Heart left ventricle (tissue), 16 donors: ENCODE data around the gene IQCF2. TPM values are rescaled to one million over a fixed set of nuclear protein-coding genes. Genes with fewer than 3 reads are reported as not detected.

ENCODE experiments used
- ATAC-seq, 4 donors: fragments of 200-7000 bp; cut with Tn5 transposase; one replicate each; pipeline ENCODE4 v1.9.1; 2020 to 2022; ENCODE audit warnings: moderate library complexity in 4 of 4, mild to moderate bottlenecking in 3 of 4, moderate number of reproducible peaks in 1 of 4
- DNase-seq, 5 donors: peaks; one replicate each; pipeline ENCODE4 v3.0.0-alpha.2; 2020
- H3K27ac ChIP-seq, 12 donors: fragments of 200-600 bp; sonication (generic) in 4 of 12; one replicate each; pipeline versions ENCODE4 v1.5.0 to v1.8.0; 2016 to 2022; ENCODE audit warnings: mild to moderate bottlenecking in 2 of 12
- H3K27me3 ChIP-seq, 9 donors: fragments of 200-600 bp; sonication (generic) in 2 of 9; one replicate each; pipeline versions ENCODE4 v1.5.1 to v1.8.0; 2016 to 2022; ENCODE audit warnings: mild to moderate bottlenecking in 3 of 9
- H3K36me3 ChIP-seq, 9 donors: fragments of 200-600 bp; sonication (generic) in 2 of 9; one replicate each; pipeline versions ENCODE4 v1.5.0 to v1.8.0; 2018 to 2022; ENCODE audit warnings: mild to moderate bottlenecking in 2 of 9
- H3K4me1 ChIP-seq, 12 donors: fragments of 200-600 bp; sonication (generic) in 4 of 12; one replicate each; pipeline versions ENCODE4 v1.5.0 to v1.8.0; 2016 to 2022; ENCODE audit warnings: mild to moderate bottlenecking in 3 of 12
- H3K4me3 ChIP-seq, 12 donors: fragments of 200-600 bp; sonication (generic) in 4 of 12; one replicate each; pipeline versions ENCODE4 v1.5.0 to v1.8.0; 2017 to 2022; ENCODE audit warnings: mild to moderate bottlenecking in 9 of 12, moderate library complexity in 4 of 12
- H3K9me3 ChIP-seq, 12 donors: fragments of 200-600 bp; sonication (generic) in 4 of 12; one replicate each; pipeline versions ENCODE4 v1.5.0 to v1.8.0; 2016 to 2022; ENCODE audit warnings: mild to moderate bottlenecking in 1 of 12
- CTCF ChIP-seq, 12 donors: fragments of 200-600 bp; sonication (generic) in 4 of 12; IDR thresholded peaks; one replicate each; pipeline versions ENCODE4 v1.5.0 to v1.8.0; 2018 to 2022; ENCODE audit warnings: antibody characterized with exemption in 12 of 12, mild to moderate bottlenecking in 5 of 12
- POLR2A ChIP-seq, 2 donors: fragments of 450-650 bp; IDR thresholded peaks; one replicate each; pipeline ENCODE4 v1.6.1; 2017; ENCODE audit warnings: antibody characterized with exemption in 2 of 2, mild to moderate bottlenecking in 2 of 2, moderate library complexity in 2 of 2
- WGBS, 4 donors: extraction: QIAGEN DNeasy Blood & Tissue Kit in 2 of 4; methylation state at CpG; one replicate each; pipeline versions ENCODE4 v1.1.5 to v1.1.7; 2013 to 2018; 5-methylcytosine and 5-hydroxymethylcytosine counted together
- intact Hi-C, 10 donors: fragments of 100-400 bp; cut with DNase I; formaldehyde crosslinking; loops; one replicate each; pipeline versions ENCODE4 v1.11.1 to v1.14.2; 2022
- polyA plus RNA-seq, 2 donors: library from polyadenylated mRNA; stranded (reverse); fragments of 200-250 nt; gene quantifications; one replicate each; pipeline ENCODE4 v1.2.3, GENCODE V29; 2013
- total RNA-seq, 9 donors: library from RNA; depleted of rRNA in 2 of 9; stranded (reverse); fragments of >200 nt in 2 of 9; fragmentation: NEBNext Ultra II Directional in 3 of 9; extraction: Animal tissue kit (Norgen Biotek cat#: 25700) in 3 of 9; gene quantifications; one replicate each; pipeline versions ENCODE4 v1.1.0 to v1.2.4, GENCODE V29; 2016 to 2023
- donor health status: ischemic (EF 13 %, LVEDD 7.1; RV severe dilation, severe dysfunction).
- donor health status: healthy with polysubstance abuse.
- donor health status: DM: no; HTN: yes; CAD: no.
- donor health status: DM: no; HTN: no; CAD: no.
- donor health status: ischemic (EF 25% LVEDD 6.9; RV normal size, moderate dysfunction).
- donor health status: ischemic (EF 25% LVEDD 5.7; RV mildly dilated, moderate dysfunction).
- donor health status: healthy.
- donor health status: DM: yes; HTN: yes; CAD: no.
- donor health status: ischemic (EF 35%, LVEDD 5.7; RV mildly dilated, moderate dysfunction).
- donor health status: nonischemic (EF 11% LVEDD 7.7; RV severe dilation, severe dysfunction).
- donor health status: DM: yes; HTN: yes; CAD: no.
- donor health status: PGD.
- donor health status: ischemic (EF 29% LVEDD 5.4; RV normal size, mild dysfunction).
- donor health status: nonischemic (EF 23%, LVEDD 6.1; RV moderate dilation, normal function).

IQCF2 gene
- total and polyA plus RNA-seq, 11 donors = not detected

- intact Hi-C loops = no loop called here
- Histone ChIP-seq H3K4me3 (no peak overlapping the region), H3K27me3 (peaks cover 0 to 28% (median 6%) of the 10 kb centered on the region in 9 donors), H3K36me3 (no peaks in the 10 kb centered on the region), H3K9me3 (no peaks in the 10 kb centered on the region), H3K27ac (no peak overlapping the region), H3K4me1 (no peaks in the 10 kb centered on the region)
- no peak for DNase-seq
- no peak for ATAC-seq
- TF ChIP-seq CTCF (IDR thresholded peaks at IDR 0.05) (no peak), POLR2A (IDR thresholded peaks at IDR 0.05) (no peak)
- WGBS, 4 donors = 33 to 63% (median 55%) methylated on average over 1 of the region's 1 CpG
Measured at GRCh38 chr3:51873253-51873766, 11.9 kb downstream of the IQCF2 start.

- Histone ChIP-seq H3K27me3 (peaks cover 0 to 28% (median under 1%) of the 10 kb centered on the region in 9 donors), H3K27ac (no peak overlapping the region), H3K9me3 (no peaks in the 10 kb centered on the region), H3K4me3 (no peak overlapping the region), H3K4me1 (no peaks in the 10 kb centered on the region), H3K36me3 (no peaks in the 10 kb centered on the region)
- TF ChIP-seq POLR2A (IDR thresholded peaks at IDR 0.05) = no peak
- no peak for TF ChIP-seq CTCF (IDR thresholded peaks at IDR 0.05)
- ATAC-seq (no peak), DNase-seq (no peak)
- WGBS, 4 donors = 92 to 100% (median 96%) methylated on average over 10 of the region's 10 CpGs
- intact Hi-C loops = no loop called here
Measured at GRCh38 chr3:51873876-51874275, 12.5 kb downstream of the IQCF2 start.

DNA sequence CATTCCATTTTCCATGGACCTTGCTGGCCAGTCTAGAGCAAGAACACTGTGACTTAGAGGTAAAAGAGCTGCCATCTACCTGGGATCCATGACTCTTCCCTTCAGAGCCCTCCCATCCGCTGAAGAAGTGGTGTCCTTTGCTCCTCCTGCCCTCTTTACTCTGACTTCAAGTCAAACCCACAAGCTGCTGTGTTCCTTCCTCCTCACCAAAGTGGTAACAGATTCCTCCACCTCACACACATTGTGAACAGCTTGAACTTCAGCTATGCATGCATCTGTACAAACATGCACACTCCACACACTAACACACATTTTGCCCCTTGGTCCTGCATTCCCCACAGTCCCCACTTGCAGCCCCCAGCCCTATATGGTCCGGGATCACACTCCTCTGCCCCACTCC lies 13.0 kb downstream of the IQCF2 start:
- Histone ChIP-seq H3K27me3 (peaks cover 0 to 26% (median 0%) of the 10 kb centered on the region in 9 donors), H3K36me3 (no peaks in the 10 kb centered on the region), H3K27ac (no peak overlapping the region), H3K9me3 (no peaks in the 10 kb centered on the region), H3K4me3 (no peak overlapping the region), H3K4me1 (no peaks in the 10 kb centered on the region)
- WGBS, 4 donors = 68 to 82% (median 72%) methylated on average over 2 of the region's 2 CpGs
- TF ChIP-seq CTCF (IDR thresholded peaks at IDR 0.05) (no peak), POLR2A (IDR thresholded peaks at IDR 0.05) (no peak)
- ATAC-seq (peak in 1 of 4 donors; percentile 36), DNase-seq (no peak)
- intact Hi-C loops = no loop called here

GRCh38 chr3:51874889-51875288 lies 13.5 kb downstream of the IQCF2 start:
- 60 to 75% (median 69%) methylated on average over 4 of the region's 4 CpGs for WGBS, 4 donors
- Histone ChIP-seq H3K4me1 (no peaks in the 10 kb centered on the region), H3K36me3 (no peaks in the 10 kb centered on the region), H3K27ac (no peak overlapping the region), H3K9me3 (no peaks in the 10 kb centered on the region), H3K27me3 (peaks cover 0 to 27% (median 0%) of the 10 kb centered on the region in 9 donors), H3K4me3 (no peak overlapping the region)
- DNase-seq = no peak
- TF ChIP-seq CTCF (IDR thresholded peaks at IDR 0.05) (no peak), POLR2A (IDR thresholded peaks at IDR 0.05) (no peak)
- no peak for ATAC-seq
- intact Hi-C loops = no loop called here
